HepG2 (cell line): ENCODE measurements around the gene FAM222A. TPM values are rescaled to one million over a fixed set of nuclear protein-coding genes. Genes with fewer than 3 reads are reported as not detected.

ENCODE experiments used
- ARID4A ChIP-seq: sonication (generic); formaldehyde crosslinking; IDR thresholded peaks from 2 replicates; pipeline ENCODE4 v1.5.0; 2020; ENCODE audit warnings: mild to moderate bottlenecking, missing genetic modification reagents, borderline replicate concordance
- GLMP ChIP-seq: sonication (generic); formaldehyde crosslinking; IDR thresholded peaks from 2 replicates; pipeline ENCODE4 v1.9.0; 2021; ENCODE audit warnings: missing genetic modification reagents, mild to moderate bottlenecking, borderline replicate concordance
- GTF2F1 ChIP-seq: fragments of 150-350 bp; IDR thresholded peaks from 2 replicates; pipeline ENCODE4 v1.6.1; 2014; ENCODE audit warnings: low read length
- HCFC1 ChIP-seq: fragments of 150-350 bp; IDR thresholded peaks from 2 replicates; pipeline ENCODE4 v1.6.1; 2014; ENCODE audit warnings: low read depth, low read length
- HDAC1 ChIP-seq: sonication (generic); formaldehyde crosslinking; IDR thresholded peaks from 2 replicates; pipeline ENCODE4 v1.5.1; 2020; ENCODE audit warnings: mild to moderate bottlenecking, missing genetic modification reagents
- LRRFIP1 ChIP-seq: sonication (generic); formaldehyde crosslinking; conservative IDR thresholded peaks from 2 replicates; pipeline ENCODE4 v1.4.0; 2020; ENCODE audit warnings: missing genetic modification reagents
- NFKBIZ ChIP-seq: IDR thresholded peaks from 2 replicates; pipeline ENCODE4 v1.6.1; 2018; ENCODE audit warnings: missing genetic modification reagents, missing compliant biosample characterization
- USF2 ChIP-seq, 2 experiments: sonication (generic) in 1 of 2; formaldehyde crosslinking in 1 of 2; IDR thresholded peaks; 2 replicates each; pipeline versions ENCODE4 v1.5.1 to v1.6.1; 2011 to 2020; ENCODE audit warnings: borderline replicate concordance in 1 of 2, low read depth in 1 of 2, low read length in 1 of 2, mild to moderate bottlenecking in 1 of 2, missing genetic modification reagents in 1 of 2, moderate library complexity in 1 of 2
- YY1 ChIP-seq: IDR thresholded peaks from 2 replicates; pipeline ENCODE4 v1.6.1; 2011; ENCODE audit warnings: low read length, low read depth, moderate library complexity, mild to moderate bottlenecking; ENCODE audit not compliant: insufficient read depth, insufficient replicate concordance
- ZBTB37 ChIP-seq: sonication (generic); formaldehyde crosslinking; IDR thresholded peaks from 2 replicates; pipeline ENCODE4 v1.4.0; 2020; ENCODE audit warnings: mild to moderate bottlenecking, missing genetic modification reagents
- ZBTB43 ChIP-seq: sonication (generic); formaldehyde crosslinking; conservative IDR thresholded peaks from 2 replicates; pipeline ENCODE4 v1.4.0; 2020; ENCODE audit warnings: missing genetic modification reagents
- ZC3H4 ChIP-seq: sonication (generic); formaldehyde crosslinking; IDR thresholded peaks from 2 replicates; pipeline ENCODE4 v1.4.0; 2020; ENCODE audit warnings: missing genetic modification reagents, borderline replicate concordance
- ZNF263 ChIP-seq: sonication (generic); formaldehyde crosslinking; IDR thresholded peaks from 2 replicates; pipeline ENCODE4 v1.4.0; 2020; ENCODE audit warnings: missing genetic modification reagents
- ZNF567 ChIP-seq: sonication (generic); formaldehyde crosslinking; IDR thresholded peaks from 2 replicates; pipeline ENCODE4 v1.8.1; 2023; ENCODE audit warnings: mild to moderate bottlenecking, missing genetic modification reagents, borderline replicate concordance
- polyA plus RNA-seq, 8 experiments: library from polyadenylated mRNA; depleted of rRNA in 3 of 8; stranded (reverse) in 7 of 8; unstranded in 1 of 8; fragments of >200 nt; fragmentation: Illumina TruSeq in 4 of 8; extraction: Trizol in 4 of 8; gene quantifications; 2 replicates each; pipeline versions ENCODE4 v1.2.1 to v1.2.3, GENCODE V29; 2011 to 2016; ENCODE audit warnings: low read depth in 4 of 8, missing spikeins in 1 of 8, mixed read lengths in 1 of 8; ENCODE audit not compliant: insufficient read depth in 1 of 8
- total RNA-seq, 5 experiments: library from RNA; depleted of rRNA; stranded (reverse); fragments of >200 nt; fragmentation: Illumina TruSeq; extraction: Trizol; gene quantifications; 2 replicates each; pipeline ENCODE4 v1.2.3, GENCODE V29; 2016; ENCODE audit warnings: low read depth in 1 of 5

Gene FAM222A
- total and polyA plus RNA-seq, 2 of the 13 experiments (the other 11 are each of a cell fraction or from before 2014, with no cell fraction given) = 2.7 to 9.6 TPM

GRCh38 chr12:109706747-109707469 lies 6.7 kb upstream of the FAM222A start (continued):
- TF ChIP-seq USF2 (IDR thresholded peaks at IDR 0.05; ENCODE audit: low read depth, low read length) = no peak
- TF ChIP-seq USF2 (CRISPR knock-in tag; IDR thresholded peaks at IDR 0.05; ENCODE audit: borderline replicate concordance) = no peak
- TF ChIP-seq ZBTB37 (CRISPR knock-in tag) = no peak
- no peak for TF ChIP-seq ZNF567 (CRISPR knock-in tag)
- TF ChIP-seq HDAC1 (CRISPR knock-in tag) = peak; percentile 84
- no peak; the same call in 1 of the 2 replicates for TF ChIP-seq NFKBIZ (CRISPR knock-in tag)
- TF ChIP-seq HCFC1 = no peak
- TF ChIP-seq ZBTB43 (CRISPR knock-in tag) = peak; percentile 68; the same call in 1 of the 2 replicates
- TF ChIP-seq ZC3H4 (CRISPR knock-in tag) = no peak
- no peak for TF ChIP-seq GTF2F1
- no peak for TF ChIP-seq GLMP (CRISPR knock-in tag)
- peak; percentile 58 for TF ChIP-seq YY1
- no peak for TF ChIP-seq LRRFIP1 (CRISPR knock-in tag)
- TF ChIP-seq ARID4A = peak; percentile 56; the same call in 1 of the 2 replicates
- no peak for TF ChIP-seq ZNF263 (CRISPR knock-in tag)
